Natural killer cell treated with Interleukin-12 subunit alpha and Interleukin-12 subunit beta and Interleukin-15 and Interleukin-18, amount 100 ng/mL, for 72 hours (primary cell): ENCODE data around the gene RPL13A. TPM values are rescaled to one million over a fixed set of nuclear protein-coding genes. Genes with fewer than 3 reads are reported as not detected.

ENCODE experiments used
- ATAC-seq, 2 donors: fragments of 150-1000 bp; cut with Tn5 transposase in 1 of 2; sonication (Bioruptor Pico), chemical (Tn5 transposase) in 1 of 2; 2 replicates each; pipeline ENCODE4 v1.10.0; 2021
- DNase-seq: peaks from one replicate; pipeline ENCODE4 v3.0.0; 2022; ENCODE audit warnings: low spot score
- H3K27ac Mint-ChIP-seq, 2 donors: 1 replicate in 1 of 2; 2 replicates in 1 of 2; pipeline ENCODE4 v1.8.0; 2022; ENCODE audit warnings: mixed read lengths in 2 of 2, mild to moderate bottlenecking in 1 of 2, moderate library complexity in 1 of 2
- H3K27me3 Mint-ChIP-seq, 2 donors: 1 replicate in 1 of 2; 2 replicates in 1 of 2; pipeline ENCODE4 v1.8.0; 2022; ENCODE audit warnings: mixed read lengths in 2 of 2
- H3K36me3 Mint-ChIP-seq: one replicate; pipeline ENCODE4 v1.8.0; 2022; ENCODE audit warnings: mixed read lengths
- H3K4me1 Mint-ChIP-seq, 2 donors: 1 replicate in 1 of 2; 2 replicates in 1 of 2; pipeline ENCODE4 v1.8.0; 2022; ENCODE audit warnings: low read depth in 2 of 2, mixed read lengths in 2 of 2, mild to moderate bottlenecking in 1 of 2
- H3K4me3 Mint-ChIP-seq: one replicate; pipeline ENCODE4 v1.8.0; 2022; ENCODE audit warnings: mixed read lengths
- H3K9me3 Mint-ChIP-seq: 2 replicates; pipeline ENCODE4 v1.8.0; 2022; ENCODE audit warnings: mixed read lengths
- total RNA-seq, 2 donors: library from RNA; stranded (reverse); gene quantifications; one replicate each; pipeline ENCODE4 v1.2.3, GENCODE V29; 2022

Gene RPL13A
- total RNA-seq, 2 donors from 2014 or later: 1,861 to 2,042 TPM

DNA sequence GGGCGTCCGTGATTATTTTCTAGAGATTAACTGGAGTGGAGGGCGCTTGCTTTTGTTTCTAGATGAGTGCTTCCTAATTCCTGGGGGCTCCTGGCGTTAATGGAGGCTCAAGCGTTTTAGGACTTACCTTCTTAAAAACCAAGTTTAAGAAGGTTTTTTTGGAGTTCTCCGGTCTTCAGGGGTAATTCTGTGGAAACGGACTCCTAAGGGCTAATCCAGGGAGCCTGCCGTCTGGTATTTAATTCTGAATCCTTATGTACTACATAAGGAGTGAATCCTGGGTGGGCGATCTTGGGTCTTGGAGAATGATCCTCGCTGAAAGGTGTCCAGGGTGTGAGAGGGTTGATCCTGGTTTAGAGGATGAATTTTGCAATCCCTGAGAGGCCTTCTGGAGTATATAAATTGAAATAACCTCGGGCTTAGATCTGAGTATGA, 9.2 kb downstream of the RPL13A start:
- DNase-seq (no peak), ATAC-seq (no peak)
- H3K36me3 Mint-ChIP-seq: peaks cover 30% of the 10 kb centered on the region
- H3K27ac Mint-ChIP-seq: peak overlapping the region; percentile 96 to 99
- no peaks in the 10 kb centered on the region for H3K9me3 Mint-ChIP-seq
- peaks cover 46 to 59% of the 10 kb centered on the region in 2 donors for H3K4me1 Mint-ChIP-seq
- no peaks in the 10 kb centered on the region for H3K27me3 Mint-ChIP-seq
- peak overlapping the region; percentile 99 for H3K4me3 Mint-ChIP-seq

DNA sequence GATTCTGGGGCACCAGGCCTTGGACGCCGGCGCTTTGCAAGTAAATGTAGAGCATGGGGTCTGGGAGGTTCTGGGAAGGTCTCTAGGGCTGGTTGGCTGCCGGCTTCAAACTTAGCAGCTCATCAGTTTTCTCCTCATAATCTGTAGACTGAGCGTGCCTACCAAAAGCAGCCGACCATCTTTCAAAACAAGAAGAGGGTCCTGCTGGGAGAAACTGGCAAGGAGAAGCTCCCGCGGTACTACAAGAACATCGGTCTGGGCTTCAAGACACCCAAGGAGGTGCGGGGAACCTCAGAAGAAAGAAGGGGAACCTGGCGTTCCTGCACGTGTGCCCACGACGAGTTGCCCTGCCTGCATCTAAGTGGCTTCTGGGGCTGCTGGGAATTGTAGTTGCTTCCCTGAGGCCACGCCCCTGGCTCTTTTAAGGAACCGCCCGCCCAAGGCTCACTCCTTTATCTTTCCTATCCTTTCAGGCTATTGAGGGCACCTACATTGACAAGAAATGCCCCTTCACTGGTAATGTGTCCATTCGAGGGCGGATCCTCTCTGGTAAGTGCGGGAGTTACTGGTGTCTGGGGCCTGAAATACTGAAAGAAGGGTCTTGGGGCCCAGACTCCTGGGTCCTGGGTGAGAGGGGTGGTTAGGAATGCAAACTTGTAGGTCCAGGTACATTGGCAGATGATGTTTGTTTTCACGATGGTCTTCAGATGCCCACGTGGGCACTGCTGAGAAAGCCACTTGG, 9.8 kb downstream of the RPL13A start:
- no peaks in the 10 kb centered on the region for H3K27me3 Mint-ChIP-seq
- peak overlapping the region; percentile 96 to 99 for H3K27ac Mint-ChIP-seq
- DNase-seq (no peak), ATAC-seq (no peak)
- peaks cover 46 to 53% of the 10 kb centered on the region in 2 donors for H3K4me1 Mint-ChIP-seq
- peak overlapping the region; percentile 99 for H3K4me3 Mint-ChIP-seq
- H3K9me3 Mint-ChIP-seq: no peaks in the 10 kb centered on the region
- peaks cover 26% of the 10 kb centered on the region for H3K36me3 Mint-ChIP-seq

DNA sequence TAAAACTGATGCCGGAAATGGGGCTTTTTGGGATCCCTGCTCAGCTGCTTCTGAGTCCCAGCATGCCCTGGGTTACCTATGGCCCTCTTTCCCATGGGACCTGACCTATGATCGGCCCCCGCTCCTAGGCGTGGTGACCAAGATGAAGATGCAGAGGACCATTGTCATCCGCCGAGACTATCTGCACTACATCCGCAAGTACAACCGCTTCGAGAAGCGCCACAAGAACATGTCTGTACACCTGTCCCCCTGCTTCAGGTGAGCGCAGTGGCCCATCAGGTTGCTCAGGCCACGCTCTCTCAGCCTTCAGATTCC, 10.3 kb downstream of the RPL13A start:
- H3K4me1 Mint-ChIP-seq: peaks cover 44 to 48% of the 10 kb centered on the region in 2 donors
- H3K27ac Mint-ChIP-seq: peak overlapping the region; percentile 96 to 99
- DNase-seq (no peak), ATAC-seq (no peak)
- peaks cover 21% of the 10 kb centered on the region for H3K36me3 Mint-ChIP-seq
- peak overlapping the region; percentile 99 for H3K4me3 Mint-ChIP-seq
- no peaks in the 10 kb centered on the region for H3K9me3 Mint-ChIP-seq
- H3K27me3 Mint-ChIP-seq: no peaks in the 10 kb centered on the region

DNA sequence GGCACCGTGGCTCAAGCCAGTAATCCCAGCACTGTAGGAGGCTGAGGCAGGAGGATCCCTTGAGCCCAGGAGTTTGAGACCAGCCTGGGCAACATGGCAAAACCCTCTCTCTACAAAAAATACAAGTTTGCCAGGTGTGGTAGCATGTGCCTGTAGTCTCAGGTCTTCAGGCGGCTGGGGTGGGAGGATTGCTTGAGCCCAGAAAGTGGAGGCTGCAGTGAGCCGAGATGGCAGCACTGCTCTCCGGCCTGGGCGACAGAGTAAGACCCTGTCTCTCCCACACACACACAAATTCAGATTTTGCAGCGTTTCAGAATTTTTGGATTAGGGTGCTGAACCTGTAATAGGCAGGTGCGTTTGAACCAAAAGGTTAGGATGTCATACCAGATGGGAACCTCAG, 11.1 kb downstream of the RPL13A start:
- ATAC-seq (no peak), DNase-seq (no peak)
- Mint-ChIP-seq H3K9me3 (no peaks in the 10 kb centered on the region), H3K27me3 (no peaks in the 10 kb centered on the region), H3K27ac (peak overlapping the region; percentile 96 to 99), H3K4me1 (peaks cover 40 to 42% of the 10 kb centered on the region in 2 donors), H3K36me3 (peaks cover 17% of the 10 kb centered on the region), H3K4me3 (peak overlapping the region; percentile 99)

DNA sequence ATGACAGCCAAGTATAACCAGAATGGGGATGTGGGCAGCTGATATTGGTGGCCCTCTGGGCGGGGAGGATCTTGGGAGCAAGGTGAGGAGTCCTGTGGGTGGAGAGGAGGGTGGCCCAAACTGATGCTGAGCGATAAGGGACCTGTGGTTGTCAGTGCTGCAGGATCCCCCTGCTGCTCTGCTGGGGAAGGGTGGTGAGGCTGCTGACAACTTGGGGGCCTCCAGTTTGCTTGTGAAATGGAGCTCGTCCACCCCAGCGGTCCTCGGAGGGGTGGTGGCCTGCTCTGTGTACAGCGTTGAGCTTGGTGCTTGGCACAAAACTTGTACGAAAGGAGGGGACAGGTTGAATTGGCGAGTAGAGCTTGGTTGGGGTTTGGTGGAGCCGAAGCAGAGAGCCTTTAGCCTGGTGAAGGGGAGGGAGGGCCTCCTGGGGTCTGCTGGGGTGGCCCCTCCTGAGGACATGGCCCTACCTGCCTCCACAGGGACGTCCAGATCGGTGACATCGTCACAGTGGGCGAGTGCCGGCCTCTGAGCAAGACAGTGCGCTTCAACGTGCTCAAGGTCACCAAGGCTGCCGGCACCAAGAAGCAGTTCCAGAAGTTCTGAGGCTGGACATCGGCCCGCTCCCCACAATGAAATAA, 11.7 kb downstream of the RPL13A start:
- Mint-ChIP-seq H3K4me3 (peak overlapping the region; percentile 99), H3K27ac (peak overlapping the region; percentile 96 to 99), H3K9me3 (no peaks in the 10 kb centered on the region), H3K27me3 (no peaks in the 10 kb centered on the region), H3K4me1 (peaks cover 40 to 42% of the 10 kb centered on the region in 2 donors), H3K36me3 (peaks cover 17% of the 10 kb centered on the region)
- DNase-seq (no peak), ATAC-seq (no peak)

DNA sequence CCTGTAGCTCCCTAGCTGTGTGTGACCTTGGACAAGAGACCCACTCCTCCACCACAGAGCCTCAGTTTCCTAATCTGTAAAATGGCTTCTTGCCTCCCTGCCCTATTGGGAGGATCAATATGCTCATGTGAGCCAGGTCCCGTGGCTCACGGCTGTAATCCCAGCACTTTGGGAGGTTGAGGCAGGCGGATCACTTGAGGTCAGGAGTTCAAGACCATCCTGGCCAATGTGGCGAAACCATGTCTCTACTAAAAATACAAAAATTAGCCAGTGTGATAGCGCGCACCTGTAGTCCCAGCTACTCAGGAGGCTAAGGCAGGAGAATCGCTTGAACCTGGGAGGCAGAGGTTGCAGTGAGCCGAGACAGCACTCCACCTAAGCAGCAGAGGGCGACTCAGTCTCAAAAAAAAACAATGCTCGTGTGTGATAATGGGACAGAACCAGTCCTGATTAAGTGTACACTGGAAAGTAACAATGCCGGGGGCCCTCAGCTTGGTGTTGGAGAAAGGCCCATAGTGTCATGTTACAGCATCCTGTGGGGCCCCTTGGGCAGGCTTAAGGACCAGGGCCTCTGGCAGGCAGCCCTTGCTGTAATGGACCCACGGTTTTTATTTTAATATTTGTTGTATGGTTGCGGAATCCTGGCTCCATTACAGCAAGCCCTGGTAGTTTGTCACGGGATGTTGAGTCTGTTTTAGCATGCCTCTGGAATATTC, 15.6 kb downstream of the RPL13A start:
- ATAC-seq (no peak), DNase-seq (no peak)
- peak overlapping the region; percentile 22 to 52 for H3K27ac Mint-ChIP-seq
- peaks cover 1% of the 10 kb centered on the region for H3K36me3 Mint-ChIP-seq
- no peaks in the 10 kb centered on the region for H3K27me3 Mint-ChIP-seq
- no peaks in the 10 kb centered on the region for H3K9me3 Mint-ChIP-seq
- H3K4me3 Mint-ChIP-seq: no peak overlapping the region
- H3K4me1 Mint-ChIP-seq: peaks cover 28 to 31% of the 10 kb centered on the region in 2 donors

DNA sequence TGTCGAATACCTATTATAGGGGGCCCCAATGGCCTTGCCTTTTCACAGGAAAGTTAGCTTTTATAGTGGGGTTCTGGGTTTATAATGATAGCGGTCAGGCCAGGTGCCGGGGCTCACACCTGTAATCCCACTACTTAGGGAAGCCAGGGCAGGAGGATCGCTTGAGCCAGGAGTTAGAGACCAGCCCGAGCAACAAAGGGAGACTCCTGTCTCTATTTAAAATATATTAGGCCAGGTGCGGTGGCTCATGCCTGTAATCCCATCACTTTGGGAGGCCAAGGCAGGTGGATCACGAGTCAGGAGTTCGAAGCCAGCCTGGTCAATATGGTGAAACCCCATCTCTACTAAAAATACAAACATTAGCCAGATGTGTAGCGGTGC, 16.2 kb downstream of the RPL13A start:
- Mint-ChIP-seq H3K9me3 (no peaks in the 10 kb centered on the region), H3K27ac (no peak overlapping the region), H3K27me3 (no peaks in the 10 kb centered on the region), H3K36me3 (no peaks in the 10 kb centered on the region), H3K4me3 (no peak overlapping the region), H3K4me1 (peaks cover 26 to 30% of the 10 kb centered on the region in 2 donors)
- ATAC-seq: no peak
- no peak for DNase-seq

DNA sequence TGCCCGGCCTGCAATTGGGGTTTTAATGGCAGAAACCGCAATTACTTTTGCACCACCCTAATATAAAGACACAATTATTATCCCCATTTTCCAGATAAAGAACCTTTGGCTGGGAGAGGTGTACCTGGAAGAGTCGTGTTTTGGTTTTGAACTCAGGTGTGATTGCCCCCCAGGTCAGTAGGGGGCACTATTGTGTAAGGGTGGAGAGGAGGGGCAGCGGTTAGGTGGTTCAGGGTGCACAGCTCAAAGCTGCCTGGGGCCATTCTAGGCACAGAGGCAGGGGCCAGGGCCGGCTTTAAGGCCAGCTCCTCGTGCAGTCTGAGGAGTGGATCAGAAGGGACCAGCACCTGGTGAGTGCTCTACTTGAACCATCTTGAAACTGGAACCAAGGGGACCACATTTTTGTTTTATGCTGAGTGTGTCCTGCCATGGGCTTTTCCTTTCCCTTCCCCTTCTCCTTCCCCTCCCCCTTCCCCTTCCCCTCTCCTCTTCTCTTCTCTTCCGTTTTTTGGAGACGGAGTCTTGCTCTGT, 19.2 kb downstream of the RPL13A start:
- ATAC-seq: peak; percentile 76 to 82
- no peaks in the 10 kb centered on the region for H3K27me3 Mint-ChIP-seq
- no peak overlapping the region for H3K27ac Mint-ChIP-seq
- H3K4me1 Mint-ChIP-seq: peaks cover 7 to 13% of the 10 kb centered on the region in 2 donors
- H3K36me3 Mint-ChIP-seq: no peaks in the 10 kb centered on the region
- DNase-seq: peak; percentile 83
- H3K4me3 Mint-ChIP-seq: no peak overlapping the region
- no peaks in the 10 kb centered on the region for H3K9me3 Mint-ChIP-seq

DNA sequence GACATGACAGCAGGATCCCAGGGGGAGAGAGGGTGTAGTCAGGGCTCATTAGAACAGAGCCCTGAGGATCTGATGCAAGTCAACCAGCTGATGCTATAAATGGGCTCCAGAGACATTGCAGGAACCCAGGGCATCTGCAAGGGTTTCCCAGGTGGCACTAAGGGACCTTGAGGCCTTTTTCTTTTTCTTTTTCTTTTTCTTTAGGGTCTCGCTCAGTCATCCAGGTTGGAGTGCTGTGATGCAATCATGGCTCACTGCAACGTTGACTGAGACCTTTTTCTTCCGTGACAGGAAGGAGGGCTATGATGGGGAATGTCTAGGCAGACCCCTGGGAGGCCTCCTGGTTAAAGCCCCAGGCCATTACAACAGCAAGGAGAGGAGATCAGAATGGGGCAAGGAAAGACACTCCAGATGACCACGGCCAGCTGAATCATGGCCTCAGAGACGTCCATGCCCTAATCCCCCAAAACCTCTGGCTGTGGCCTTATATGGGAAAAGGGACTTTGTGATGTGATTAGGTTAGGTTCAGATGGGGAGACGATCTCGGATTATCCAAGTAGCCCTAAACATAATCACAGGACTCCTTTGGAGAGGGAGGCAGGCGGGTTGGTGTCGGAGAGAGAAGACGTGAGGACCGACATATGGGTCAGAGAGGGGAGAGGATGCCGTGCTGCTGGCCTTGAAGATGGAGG, 20.5 kb downstream of the RPL13A start:
- Mint-ChIP-seq H3K9me3 (no peaks in the 10 kb centered on the region), H3K27ac (peak overlapping the region; percentile 33 to 76), H3K27me3 (no peaks in the 10 kb centered on the region), H3K36me3 (no peaks in the 10 kb centered on the region), H3K4me1 (peaks cover 15 to 19% of the 10 kb centered on the region in 2 donors), H3K4me3 (no peak overlapping the region)
- ATAC-seq (no peak), DNase-seq (no peak)

DNA sequence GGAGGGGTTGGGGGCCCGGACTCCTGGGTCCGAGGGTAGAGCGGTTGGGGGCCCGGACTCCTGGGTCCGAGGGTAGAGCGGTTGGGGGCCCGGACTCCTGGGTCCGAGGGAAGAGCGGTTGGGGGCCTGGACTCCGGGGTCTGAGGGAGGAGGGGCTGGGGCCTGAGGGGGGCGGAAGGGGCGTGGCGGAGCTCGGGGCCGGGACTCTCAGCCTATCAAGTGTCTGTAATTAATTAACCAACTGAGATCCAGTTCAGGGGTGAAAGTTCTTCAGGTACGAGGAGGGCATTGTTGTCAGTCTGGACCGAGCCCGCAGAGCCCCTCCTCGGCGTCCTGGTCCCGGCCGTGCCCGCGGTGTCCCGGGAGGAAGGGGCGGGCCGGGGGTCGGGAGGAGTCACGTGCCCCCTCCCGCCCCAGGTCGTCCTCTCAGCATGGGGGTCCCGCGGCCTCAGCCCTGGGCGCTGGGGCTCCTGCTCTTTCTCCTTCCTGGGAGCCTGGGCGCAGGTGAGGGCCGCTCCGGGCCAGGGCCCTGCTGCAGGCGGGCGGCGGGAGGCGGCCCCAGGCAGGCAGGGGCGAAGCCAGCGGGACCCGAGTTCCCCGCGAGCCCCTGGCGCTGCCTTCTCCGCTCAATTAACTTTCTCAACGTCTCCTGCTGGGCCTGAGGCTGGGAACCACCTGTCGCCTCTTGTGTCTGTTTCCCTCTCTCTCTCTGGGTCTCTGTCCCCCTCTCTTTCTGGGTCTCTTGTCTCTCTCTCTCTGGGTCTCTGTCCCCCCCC, 25.8 kb downstream of the RPL13A start:
- no peaks in the 10 kb centered on the region for H3K9me3 Mint-ChIP-seq
- H3K27ac Mint-ChIP-seq: peak overlapping the region in 1 of 2 donors; percentile 56
- peaks cover 0 to 4% of the 10 kb centered on the region in 2 donors for H3K27me3 Mint-ChIP-seq
- no peak for DNase-seq
- H3K4me3 Mint-ChIP-seq: peak overlapping the region; percentile 82
- no peaks in the 10 kb centered on the region for H3K36me3 Mint-ChIP-seq
- H3K4me1 Mint-ChIP-seq: peaks cover 20 to 24% of the 10 kb centered on the region in 2 donors
- peak; percentile 58 to 65 for ATAC-seq

DNA sequence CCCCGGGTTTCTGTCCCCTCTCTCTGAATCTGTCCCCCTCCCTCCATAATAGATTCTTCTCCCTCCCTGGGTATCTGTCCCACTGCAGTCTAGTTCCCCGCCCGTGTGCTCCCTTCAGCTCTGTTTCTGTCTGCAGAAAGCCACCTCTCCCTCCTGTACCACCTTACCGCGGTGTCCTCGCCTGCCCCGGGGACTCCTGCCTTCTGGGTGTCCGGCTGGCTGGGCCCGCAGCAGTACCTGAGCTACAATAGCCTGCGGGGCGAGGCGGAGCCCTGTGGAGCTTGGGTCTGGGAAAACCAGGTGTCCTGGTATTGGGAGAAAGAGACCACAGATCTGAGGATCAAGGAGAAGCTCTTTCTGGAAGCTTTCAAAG, 26.3 kb downstream of the RPL13A start:
- Mint-ChIP-seq H3K27me3 (peaks cover 0 to 4% of the 10 kb centered on the region in 2 donors), H3K27ac (peak overlapping the region in 1 of 2 donors; percentile 56), H3K36me3 (no peaks in the 10 kb centered on the region), H3K4me3 (peak overlapping the region; percentile 82), H3K9me3 (no peaks in the 10 kb centered on the region), H3K4me1 (peaks cover 20 to 24% of the 10 kb centered on the region in 2 donors)
- ATAC-seq (no peak), DNase-seq (no peak)

DNA sequence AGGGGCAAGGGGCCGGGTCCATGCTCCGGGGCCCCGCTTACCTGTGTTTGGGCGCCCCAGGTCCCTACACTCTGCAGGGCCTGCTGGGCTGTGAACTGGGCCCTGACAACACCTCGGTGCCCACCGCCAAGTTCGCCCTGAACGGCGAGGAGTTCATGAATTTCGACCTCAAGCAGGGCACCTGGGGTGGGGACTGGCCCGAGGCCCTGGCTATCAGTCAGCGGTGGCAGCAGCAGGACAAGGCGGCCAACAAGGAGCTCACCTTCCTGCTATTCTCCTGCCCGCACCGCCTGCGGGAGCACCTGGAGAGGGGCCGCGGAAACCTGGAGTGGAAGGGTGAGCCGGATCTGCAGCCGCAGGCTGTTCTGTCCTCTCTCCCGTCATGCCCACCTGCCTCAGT, 26.7 kb downstream of the RPL13A start:
- ATAC-seq: no peak
- Mint-ChIP-seq H3K27me3 (peaks cover 0 to 4% of the 10 kb centered on the region in 2 donors), H3K4me3 (no peak overlapping the region), H3K27ac (peak overlapping the region in 1 of 2 donors; percentile 51), H3K4me1 (peaks cover 20 to 24% of the 10 kb centered on the region in 2 donors), H3K9me3 (no peaks in the 10 kb centered on the region), H3K36me3 (no peaks in the 10 kb centered on the region)
- DNase-seq: no peak

DNA sequence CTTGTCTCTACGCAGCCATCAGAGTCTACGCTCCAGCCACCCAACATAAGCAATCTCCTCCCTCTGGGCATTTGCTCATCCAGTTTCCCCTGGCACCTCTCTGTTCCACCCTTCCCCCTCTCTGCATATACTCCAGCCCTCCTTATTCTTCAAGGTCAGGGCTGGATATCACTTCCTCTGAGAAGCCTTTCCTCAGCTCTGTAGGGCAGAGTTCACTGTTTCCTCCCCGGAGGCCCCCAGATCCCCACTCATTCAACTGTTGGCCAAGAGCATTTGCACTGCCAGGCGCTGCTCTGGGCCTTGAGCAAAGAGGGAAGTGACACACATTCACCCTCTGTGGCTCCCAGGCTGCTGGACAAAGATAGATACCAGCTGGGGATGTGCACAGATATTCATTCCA, 28.4 kb downstream of the RPL13A start:
- Mint-ChIP-seq H3K36me3 (no peaks in the 10 kb centered on the region), H3K4me3 (peak overlapping the region; percentile 12)
- no peak for ATAC-seq

More for the DNA sequence above, 28.4 kb downstream of the RPL13A start:
- H3K27me3 Mint-ChIP-seq: peaks cover 0 to 4% of the 10 kb centered on the region in 2 donors
- DNase-seq: no peak
- no peaks in the 10 kb centered on the region for H3K9me3 Mint-ChIP-seq
- peaks cover 20 to 24% of the 10 kb centered on the region in 2 donors for H3K4me1 Mint-ChIP-seq
- no peak overlapping the region for H3K27ac Mint-ChIP-seq
